Kidney epithelial cell (primary cell): ENCODE measurements around the gene LMOD3. TPM values are rescaled to one million over a fixed set of nuclear protein-coding genes. Genes with fewer than 3 reads are reported as not detected.

Experiments used
- DNase-seq: peaks from one replicate; pipeline ENCODE4 v3.0.0-alpha.2; 2010; ENCODE audit warnings: low read depth
- H3K27me3 ChIP-seq: 2 replicates; pipeline ENCODE4 v1.6.0; 2011; ENCODE audit warnings: low read length; ENCODE audit not compliant: control insufficient read depth, insufficient read depth
- H3K36me3 ChIP-seq: 2 replicates; pipeline ENCODE4 v1.5.1; 2011; ENCODE audit warnings: low read length; ENCODE audit not compliant: control insufficient read depth, insufficient read depth
- H3K4me3 ChIP-seq: 2 replicates; pipeline ENCODE4 v1.5.1; 2011; ENCODE audit warnings: low read depth, mild to moderate bottlenecking, control low read depth, low read length
- total RNA-seq: library from RNA; depleted of rRNA; stranded (reverse); fragments of >200 nt; gene quantifications from 2 replicates; pipeline ENCODE4 v1.2.3, GENCODE V29; 2015
- TF ChIP-seq, protein P1 (sequence below): IDR thresholded peaks from 2 replicates; pipeline ENCODE4 v1.5.1; 2011; ENCODE audit warnings: mild to moderate bottlenecking, moderate library complexity, low read length, control low read depth, inconsistent platforms; ENCODE audit not compliant: insufficient read depth, poor library complexity, severe bottlenecking

Gene LMOD3
- total RNA-seq, 1 donor from 2014 or later = not detected

DNA sequence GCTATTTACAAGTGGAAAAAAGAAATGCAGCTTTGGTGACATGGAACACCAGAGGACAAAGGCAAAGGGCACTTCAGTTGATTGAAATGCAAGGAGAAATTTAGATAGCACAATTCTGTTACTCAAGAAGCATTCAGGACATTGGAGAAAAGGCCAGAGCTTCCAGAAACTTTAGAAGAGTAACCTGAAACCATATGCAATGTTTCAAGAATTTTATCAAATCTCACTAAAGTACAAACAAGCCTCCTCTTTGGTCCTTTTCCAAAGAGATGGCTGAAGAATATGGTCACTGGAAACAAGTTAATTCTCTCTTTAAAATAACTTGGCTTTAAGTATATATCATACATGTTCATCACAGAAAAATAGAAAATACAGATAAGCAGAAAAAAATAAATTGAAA, 14.6 kb upstream of the LMOD3 start:
- DNase-seq = no peak
- Histone ChIP-seq H3K36me3 (no peaks in the 10 kb centered on the region), H3K27me3 (no peaks in the 10 kb centered on the region), H3K4me3 (no peak overlapping the region)
- TF ChIP-seq, protein P1, sequence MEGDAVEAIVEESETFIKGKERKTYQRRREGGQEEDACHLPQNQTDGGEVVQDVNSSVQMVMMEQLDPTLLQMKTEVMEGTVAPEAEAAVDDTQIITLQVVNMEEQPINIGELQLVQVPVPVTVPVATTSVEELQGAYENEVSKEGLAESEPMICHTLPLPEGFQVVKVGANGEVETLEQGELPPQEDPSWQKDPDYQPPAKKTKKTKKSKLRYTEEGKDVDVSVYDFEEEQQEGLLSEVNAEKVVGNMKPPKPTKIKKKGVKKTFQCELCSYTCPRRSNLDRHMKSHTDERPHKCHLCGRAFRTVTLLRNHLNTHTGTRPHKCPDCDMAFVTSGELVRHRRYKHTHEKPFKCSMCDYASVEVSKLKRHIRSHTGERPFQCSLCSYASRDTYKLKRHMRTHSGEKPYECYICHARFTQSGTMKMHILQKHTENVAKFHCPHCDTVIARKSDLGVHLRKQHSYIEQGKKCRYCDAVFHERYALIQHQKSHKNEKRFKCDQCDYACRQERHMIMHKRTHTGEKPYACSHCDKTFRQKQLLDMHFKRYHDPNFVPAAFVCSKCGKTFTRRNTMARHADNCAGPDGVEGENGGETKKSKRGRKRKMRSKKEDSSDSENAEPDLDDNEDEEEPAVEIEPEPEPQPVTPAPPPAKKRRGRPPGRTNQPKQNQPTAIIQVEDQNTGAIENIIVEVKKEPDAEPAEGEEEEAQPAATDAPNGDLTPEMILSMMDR = no peak

DNA sequence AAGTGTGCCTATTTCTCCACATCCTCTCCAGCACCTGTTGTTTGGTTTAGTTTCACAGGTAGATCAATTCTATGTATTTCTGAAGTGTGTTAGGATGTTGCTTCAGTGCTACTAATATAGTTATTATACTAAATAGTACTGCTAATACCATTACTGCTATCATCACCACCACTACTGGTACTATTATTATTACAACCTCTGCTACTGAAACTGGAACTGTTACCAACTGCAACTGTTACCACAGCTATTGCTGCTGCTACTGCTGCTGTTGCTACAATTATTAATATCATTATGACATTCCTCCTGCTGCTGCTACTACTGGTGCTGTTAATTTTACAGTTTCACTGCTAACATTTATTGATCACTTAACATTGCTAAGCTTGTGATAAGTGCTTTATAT, 8.3 kb upstream of the LMOD3 start:
- Histone ChIP-seq H3K4me3 (no peak overlapping the region), H3K36me3 (no peaks in the 10 kb centered on the region), H3K27me3 (no peaks in the 10 kb centered on the region)
- TF ChIP-seq, protein P1 = no peak
- DNase-seq = no peak

DNA sequence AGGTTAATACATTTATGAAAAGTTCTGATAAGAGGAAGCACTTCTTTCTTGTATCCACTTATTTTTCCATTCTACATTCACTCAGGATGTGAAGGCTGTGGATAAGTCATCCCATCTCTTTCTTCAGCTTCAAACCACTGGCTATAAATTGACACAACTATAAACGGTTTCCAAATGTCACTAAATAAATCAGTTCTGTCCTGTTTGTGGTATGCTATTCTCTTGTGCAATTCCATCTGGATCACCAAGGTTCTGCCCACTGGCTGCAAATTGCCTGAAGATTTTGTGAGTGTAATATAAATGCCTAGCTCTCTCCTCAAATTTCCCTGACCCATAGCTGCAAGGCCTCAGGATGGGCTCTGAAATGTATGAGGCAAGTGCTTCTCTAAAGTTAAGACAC, 7.1 kb upstream of the LMOD3 start:
- Histone ChIP-seq H3K36me3 (no peaks in the 10 kb centered on the region), H3K4me3 (no peak overlapping the region), H3K27me3 (no peaks in the 10 kb centered on the region)
- no peak for DNase-seq
- TF ChIP-seq, protein P1 = no peak

DNA sequence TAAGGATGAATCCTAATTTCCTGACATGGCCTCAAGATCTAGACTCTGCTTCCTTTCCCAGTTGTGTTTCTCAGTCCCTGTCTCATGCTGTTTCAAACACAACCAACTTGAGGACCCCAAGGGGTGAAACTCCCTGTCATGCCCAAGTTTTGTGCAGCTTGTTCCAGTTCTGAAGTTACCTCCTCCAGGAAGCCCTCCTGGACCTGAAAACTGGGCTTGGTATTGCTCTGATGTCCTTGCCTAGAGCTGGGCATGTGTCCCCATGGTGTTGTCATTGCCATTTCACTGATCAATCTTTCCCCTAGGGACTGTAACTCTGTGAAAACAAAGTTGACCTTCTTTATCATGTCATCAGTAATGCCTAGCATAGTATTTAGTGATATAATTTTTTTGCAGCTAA, 6.1 kb upstream of the LMOD3 start:
- TF ChIP-seq, protein P1 = no peak
- H3K36me3 ChIP-seq = no peaks in the 10 kb centered on the region
- DNase-seq = no peak
- H3K27me3 ChIP-seq = no peaks in the 10 kb centered on the region
- H3K4me3 ChIP-seq = no peak overlapping the region

DNA sequence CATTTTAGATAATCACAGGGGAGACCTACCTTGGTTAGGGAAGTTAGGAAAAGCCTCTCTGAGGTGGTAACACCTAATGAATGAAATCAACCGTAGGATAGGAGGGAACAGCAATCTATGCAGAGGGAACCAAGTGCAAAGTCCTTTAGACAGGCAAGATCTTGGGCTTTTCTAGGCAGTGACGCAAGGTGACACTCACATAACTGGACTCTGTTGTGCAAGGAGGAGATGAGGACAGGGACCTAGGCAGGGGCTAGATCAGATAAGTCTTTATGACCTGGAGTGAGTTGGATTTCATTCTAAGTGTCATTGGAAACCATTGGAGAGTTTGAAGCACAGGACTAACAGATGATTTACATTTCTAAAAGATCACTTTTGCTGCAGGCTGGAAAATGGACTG, 4.6 kb upstream of the LMOD3 start:
- no peak for DNase-seq
- TF ChIP-seq, protein P1 = no peak
- H3K36me3 ChIP-seq = no peaks in the 10 kb centered on the region
- H3K4me3 ChIP-seq = no peak overlapping the region
- no peaks in the 10 kb centered on the region for H3K27me3 ChIP-seq

DNA sequence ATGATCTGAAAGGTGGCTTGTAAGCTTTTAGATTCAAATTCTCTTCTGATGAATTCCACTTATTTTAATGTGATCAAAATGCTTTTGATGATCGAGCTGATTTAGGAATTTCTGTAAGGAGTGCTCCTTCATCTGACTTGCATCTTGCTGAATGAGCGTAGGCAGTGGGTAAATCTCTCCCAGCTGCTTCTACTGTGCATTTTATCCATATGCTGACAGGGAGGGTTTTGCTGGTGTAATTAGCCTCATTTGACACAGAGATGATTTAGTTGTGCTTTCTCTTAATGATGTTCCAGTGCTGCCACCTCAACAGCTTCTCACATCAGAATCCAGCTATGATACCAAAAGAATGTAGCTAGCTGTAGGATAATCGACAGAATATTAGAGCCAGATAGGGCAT, 3.8 kb upstream of the LMOD3 start:
- DNase-seq = no peak
- Histone ChIP-seq H3K36me3 (no peaks in the 10 kb centered on the region), H3K27me3 (no peaks in the 10 kb centered on the region), H3K4me3 (no peak overlapping the region)
- TF ChIP-seq, protein P1 = no peak
